Measurements from ENCODE around the gene ZNF48. TPM values are rescaled to one million over a fixed set of nuclear protein-coding genes. Genes with fewer than 3 reads are reported as not detected.

Gene ZNF48
- total and polyA plus RNA-seq, 2 donors (not counting 1 experiment from before 2014, with no cell fraction given): 3.2 to 7.3 TPM

DNA sequence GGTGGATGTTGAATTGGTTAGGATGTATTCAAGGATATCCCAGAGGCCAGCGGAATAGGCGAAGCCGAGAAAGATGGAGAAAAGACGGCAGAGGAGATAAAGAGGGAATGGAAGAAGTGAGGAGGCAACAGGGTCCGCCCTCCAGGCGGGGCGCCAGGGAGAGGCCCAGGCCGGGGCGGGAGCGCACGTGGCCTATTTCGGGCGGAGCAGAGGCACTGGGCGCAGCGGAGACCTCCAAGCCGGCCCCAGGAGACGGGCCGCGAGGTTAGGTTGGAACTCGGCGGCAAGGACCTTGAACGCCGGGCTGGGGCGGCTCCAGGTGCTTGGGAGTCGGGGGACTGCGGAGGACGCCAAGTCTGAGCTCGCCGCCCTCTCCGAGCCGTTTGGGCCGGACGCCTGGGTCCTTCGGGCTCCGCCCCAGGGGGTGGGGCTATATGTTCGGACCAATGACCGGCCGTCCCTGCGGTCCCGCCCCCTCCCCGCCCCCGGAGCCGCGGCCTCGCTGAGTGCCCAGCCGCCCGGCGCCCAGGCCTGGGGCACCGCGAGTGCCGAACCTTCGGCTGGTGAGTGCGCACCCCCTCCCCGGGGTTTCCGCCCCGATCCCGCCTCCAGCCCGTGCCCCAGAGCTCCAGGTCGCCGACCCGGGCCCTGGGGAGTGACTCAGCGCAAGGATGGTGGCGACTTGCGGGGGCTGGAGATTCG is 12.0 kb downstream of the ZNF48 start, which contains the start of gene ZNF771:
TSS of gene ZNF771 (plus strand) at position 505 of the 702 bp plus-strand sequence. CDS start 448 bp downstream, outside the sequence.
- Histone ChIP-seq H3K36me3 (ENCODE audit: control insufficient read depth, insufficient read depth, low read length) (peaks cover 2% of the 10 kb centered on the region), H3K79me2 (ENCODE audit: control insufficient read depth, insufficient read depth, low read length) (peaks cover 5% of the 10 kb centered on the region), H3K27ac (ENCODE audit: insufficient read depth, low read length) (peak within 1 kb of the TSS; percentile 81), H3K9me3 (ENCODE audit: control insufficient read depth, insufficient read depth, low read depth, low read length) (no peaks in the 10 kb centered on the region), H3K27me3 (ENCODE audit: control insufficient read depth, insufficient read depth, low read length) (no peaks in the 10 kb centered on the region), H3K4me2 (ENCODE audit: extremely low read depth, insufficient read depth, low read length) (peak within 1 kb of the TSS; percentile 89), H2AFZ (ENCODE audit: low read length) (peak within 1 kb of the TSS; percentile 98), H4K20me1 (ENCODE audit: control insufficient read depth, extremely low read depth, insufficient read depth, low read length) (no peaks in the 10 kb centered on the region), H3K4me3 (replicated peaks in 1 of 4; ENCODE audit: control extremely low read depth in 1 of 4, insufficient read depth in 1 of 4, low read depth in 3 of 4, low read length in 4 of 4) (peak within 1 kb of the TSS; percentile 58 to 82 (median 67)), H3K4me1 (ENCODE audit: control insufficient read depth, extremely low read depth, insufficient read depth, low read length) (peaks cover 4% of the 10 kb centered on the region), H3K9ac (ENCODE audit: insufficient read depth, low read length) (peak within 1 kb of the TSS; percentile 72)
- DNase-seq (ENCODE audit: low read depth in 2 of 2): peak; percentile 82 to 87
- TF ChIP-seq EZH2 (IDR thresholded peaks at IDR 0.05; ENCODE audit: low read length, missing control alignments) (no peak), CTCF (conservative IDR thresholded peaks at IDR 0.05 in 1 of 2, IDR thresholded peaks at IDR 0.05 in 1 of 2; ENCODE audit: low read depth in 1 of 2, low read length in 2 of 2) (no peak)

GRCh38 chr16:30407804-30408534 is 12.7 kb downstream of the ZNF48 start:
- peak overlapping the region; percentile 58 to 82 (median 67) for H3K4me3 ChIP-seq (replicated peaks in 1 of 4; ENCODE audit: control extremely low read depth in 1 of 4, insufficient read depth in 1 of 4, low read depth in 3 of 4, low read length in 4 of 4)
- TF ChIP-seq CTCF (conservative IDR thresholded peaks at IDR 0.05 in 1 of 2, IDR thresholded peaks at IDR 0.05 in 1 of 2; ENCODE audit: low read depth in 1 of 2, low read length in 2 of 2) (no peak), EZH2 (IDR thresholded peaks at IDR 0.05; ENCODE audit: low read length, missing control alignments) (no peak)
- peaks cover 4% of the 10 kb centered on the region for H3K4me1 ChIP-seq (ENCODE audit: control insufficient read depth, extremely low read depth, insufficient read depth, low read length)
- no peaks in the 10 kb centered on the region for H4K20me1 ChIP-seq (ENCODE audit: control insufficient read depth, extremely low read depth, insufficient read depth, low read length)
- H3K4me2 ChIP-seq (ENCODE audit: extremely low read depth, insufficient read depth, low read length): peak overlapping the region; percentile 89
- H3K79me2 ChIP-seq (ENCODE audit: control insufficient read depth, insufficient read depth, low read length): peaks cover 5% of the 10 kb centered on the region
- H3K27me3 ChIP-seq (ENCODE audit: control insufficient read depth, insufficient read depth, low read length): no peaks in the 10 kb centered on the region
- peak overlapping the region; percentile 72 for H3K9ac ChIP-seq (ENCODE audit: insufficient read depth, low read length)
- H2AFZ ChIP-seq (ENCODE audit: low read length): peak overlapping the region; percentile 46
- peak overlapping the region; percentile 81 for H3K27ac ChIP-seq (ENCODE audit: insufficient read depth, low read length)
- H3K36me3 ChIP-seq (ENCODE audit: control insufficient read depth, insufficient read depth, low read length): peaks cover 2% of the 10 kb centered on the region
- no peaks in the 10 kb centered on the region for H3K9me3 ChIP-seq (ENCODE audit: control insufficient read depth, insufficient read depth, low read depth, low read length)
- DNase-seq (ENCODE audit: low read depth in 2 of 2): no peak

All from fibroblast of lung (primary cell).